GM18951 (cell line): ENCODE data around the gene HERC4.

Experiments used
- POLR2A ChIP-seq: IDR thresholded peaks from 4 replicates; pipeline ENCODE4 v1.6.1; 2011; ENCODE audit warnings: mild to moderate bottlenecking; ENCODE audit not compliant: insufficient read length, insufficient read depth; ENCODE audit errors: extremely low read depth
- in situ Hi-C: fragments of 300-500 bp; cut with MboI; formaldehyde crosslinking; loops from one replicate; pipeline ENCODE4 v1.12.0; 2022; ENCODE audit warnings: low sequenced_read_pairs, mixed read lengths, inconsistent platforms; ENCODE audit not compliant: unreplicated experiment

The HERC4 gene

DNA sequence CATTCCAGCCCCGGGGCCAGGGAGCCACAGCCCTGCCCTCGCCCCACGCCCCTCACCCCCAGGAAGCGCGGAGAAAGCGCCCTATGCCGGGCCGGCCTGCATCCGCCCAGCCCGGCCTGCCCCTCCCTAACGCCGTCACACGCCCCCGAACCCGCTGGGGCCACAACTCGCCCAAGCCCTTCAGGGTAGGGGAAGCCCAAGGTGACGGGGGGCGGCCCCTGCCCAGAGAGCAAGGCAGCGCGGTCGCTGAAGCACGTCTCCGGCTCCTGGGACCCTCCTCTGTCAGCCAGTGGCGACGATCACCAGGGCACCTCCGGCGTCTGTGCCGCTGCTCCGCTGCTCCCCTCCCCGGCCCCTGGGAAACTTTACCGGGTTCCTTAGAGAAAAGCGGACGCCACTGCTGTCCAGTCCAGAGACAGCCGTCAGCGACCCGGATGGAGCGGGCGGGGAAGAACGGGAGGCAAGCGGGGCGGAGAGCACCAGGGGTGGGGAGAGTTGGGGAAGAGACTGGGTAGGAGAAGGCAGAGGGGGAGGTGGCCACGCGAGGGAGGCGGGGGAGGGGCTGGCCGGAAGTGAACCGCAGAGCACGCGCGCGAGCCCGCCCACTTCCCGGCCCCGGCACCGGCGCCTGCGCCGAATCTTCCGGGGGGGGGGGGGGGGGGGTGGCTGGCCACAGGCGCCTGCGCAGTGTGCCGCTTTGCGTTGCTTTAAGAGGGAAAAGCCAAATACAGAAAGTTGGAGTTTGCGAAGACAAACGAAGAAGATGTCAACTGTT, at the start of gene HERC4:
TSS of gene HERC4 (minus strand) at position 509 of the 775 bp plus-strand sequence. CDS start 2,175 bp downstream, outside the sequence.
- peak; percentile 78 for TF ChIP-seq POLR2A
- in situ Hi-C loops: no loop called here

DNA sequence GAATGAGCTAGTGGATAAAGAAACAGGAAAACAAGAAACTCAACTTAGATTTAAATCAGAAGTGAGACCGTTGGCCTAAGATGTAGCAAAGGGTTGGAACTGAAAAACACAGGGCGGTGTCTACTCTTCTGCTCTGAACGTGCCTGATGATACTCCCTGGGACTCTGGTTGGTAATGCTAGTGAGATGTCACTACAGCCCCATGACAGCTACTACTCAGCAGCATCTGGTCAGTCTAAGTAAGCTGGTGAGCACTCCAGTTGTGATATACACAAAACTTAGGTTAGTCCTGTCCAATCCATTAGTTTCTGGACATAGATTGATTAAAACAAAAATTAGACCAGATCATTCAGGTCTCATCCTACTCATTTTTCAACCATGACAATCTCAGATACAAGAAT, 49.6 kb upstream of the HERC4 start:
- no peak for TF ChIP-seq POLR2A
- in situ Hi-C loops: no loop called here

- no peak for TF ChIP-seq POLR2A
- in situ Hi-C loops: no loop called here
Measured at GRCh38 chr10:68121852-68122251, 46.8 kb upstream of the HERC4 start.

DNA sequence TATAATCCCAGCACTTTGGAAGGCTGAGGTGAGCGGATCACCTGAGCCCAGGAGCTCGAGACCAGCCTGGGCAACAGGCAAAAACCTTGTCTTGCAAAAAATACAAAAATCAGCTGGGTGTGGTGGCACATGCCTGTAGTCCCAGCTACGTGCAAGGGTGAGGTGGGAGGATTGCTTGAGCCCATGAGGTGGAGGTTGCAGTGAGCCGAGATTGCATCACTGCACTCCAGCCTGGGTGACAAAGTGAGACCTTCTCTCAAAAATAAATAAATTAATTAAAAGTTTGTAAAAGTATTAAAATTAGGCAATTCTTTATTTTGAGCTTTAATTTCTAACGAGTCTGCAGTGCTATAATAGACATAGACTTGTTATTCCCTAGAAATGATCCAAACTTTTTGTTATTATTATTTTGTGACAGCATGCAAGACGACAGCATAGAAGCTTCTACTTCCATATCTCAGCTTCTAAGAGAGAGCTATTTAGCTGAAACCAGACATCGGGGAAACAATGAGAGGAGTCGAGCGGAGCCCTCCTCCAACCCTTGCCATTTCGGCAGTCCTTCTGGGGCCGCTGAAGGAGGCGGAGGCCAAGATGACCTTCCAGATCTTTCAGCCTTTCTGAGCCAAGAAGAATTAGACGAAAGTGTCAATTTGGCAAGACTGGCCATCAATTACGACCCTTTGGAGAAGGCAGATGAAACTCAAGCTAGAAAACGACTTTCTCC, 46.1 kb upstream of the HERC4 start:
- no peak for TF ChIP-seq POLR2A
- in situ Hi-C loops: no loop called here

GRCh38 chr10:68118657-68119056, 43.6 kb upstream of the HERC4 start:
- no peak for TF ChIP-seq POLR2A
- in situ Hi-C loops: no loop called here

- TF ChIP-seq POLR2A: no peak
- in situ Hi-C loops: no loop called here
Measured at GRCh38 chr10:68112837-68113236, 37.8 kb upstream of the HERC4 start.

GRCh38 chr10:68111584-68111983, 36.5 kb upstream of the HERC4 start:
- in situ Hi-C loops: no loop called here
- no peak for TF ChIP-seq POLR2A

- TF ChIP-seq POLR2A: no peak
- in situ Hi-C loops: no loop called here
Measured at GRCh38 chr10:68110027-68110426, 34.9 kb upstream of the HERC4 start.

GRCh38 chr10:68109331-68109730, 34.2 kb upstream of the HERC4 start, which contains the start of gene MYPN:
TSS of gene MYPN (plus strand) at chr10:68109488. CDS start at chr10:68121439, 11,951 bp downstream.
- in situ Hi-C loops: no loop called here
- no peak for TF ChIP-seq POLR2A

DNA sequence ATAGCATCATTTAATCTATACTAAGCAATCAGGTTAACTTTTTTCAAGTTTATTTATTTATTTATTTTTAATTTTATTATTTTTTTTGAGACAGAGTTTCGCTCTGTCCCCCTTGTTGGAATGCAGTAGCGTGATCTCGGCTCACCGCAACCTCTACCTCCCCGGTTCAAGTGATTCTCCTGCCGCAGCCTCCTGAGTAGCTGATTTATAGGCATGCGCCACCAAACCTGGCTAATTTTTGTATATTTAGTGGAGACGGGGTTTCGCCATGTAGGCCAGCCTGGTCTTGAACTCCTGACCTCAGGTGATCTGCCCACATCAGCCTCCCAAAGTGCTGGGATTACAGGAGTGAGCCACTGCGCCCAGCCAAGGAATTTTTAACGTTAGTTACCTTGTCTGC, 33.6 kb upstream of the HERC4 start:
- in situ Hi-C loops: no loop called here
- no peak for TF ChIP-seq POLR2A

DNA sequence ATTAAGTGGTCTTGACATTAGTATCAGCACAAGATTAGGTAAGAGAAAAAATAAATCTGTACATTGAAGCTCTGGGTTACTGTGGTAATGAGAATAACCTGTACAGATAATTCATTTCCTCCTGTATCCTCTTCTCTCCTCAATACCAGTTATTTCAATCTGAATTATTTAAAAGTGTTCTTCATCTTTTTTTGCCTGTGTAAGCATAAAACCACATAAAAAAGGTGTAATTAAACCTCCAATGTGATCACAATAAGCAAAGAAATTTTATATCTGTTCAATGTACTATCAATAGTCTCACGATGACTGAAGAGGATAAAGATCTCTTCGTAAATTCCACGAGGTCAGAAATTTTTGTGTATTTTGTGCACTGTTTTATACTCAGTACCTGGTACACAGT, 33.0 kb upstream of the HERC4 start:
- in situ Hi-C loops: no loop called here
- no peak for TF ChIP-seq POLR2A

DNA sequence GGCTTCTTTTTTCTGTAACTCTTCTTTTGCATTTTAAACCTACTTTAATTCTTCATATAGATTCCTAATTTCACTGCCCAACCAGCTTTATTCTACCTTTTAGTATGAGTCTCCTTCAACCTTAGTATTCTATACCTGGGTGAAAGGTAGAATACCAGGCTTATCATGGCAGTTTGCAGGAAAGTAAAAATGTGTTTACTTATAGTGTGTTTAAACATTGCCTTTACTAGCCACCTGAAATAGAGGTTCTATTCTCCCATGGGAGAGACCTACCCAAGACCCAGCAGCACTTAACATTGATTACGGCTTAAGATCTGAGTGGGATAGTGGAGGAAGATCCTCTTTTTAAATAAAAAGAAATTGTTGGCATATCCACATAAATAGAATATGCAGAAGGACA, 32.6 kb upstream of the HERC4 start:
- in situ Hi-C loops: no loop called here
- TF ChIP-seq POLR2A: no peak

- TF ChIP-seq POLR2A: no peak
Measured at GRCh38 chr10:68106656-68107055, 31.6 kb upstream of the HERC4 start.

GRCh38 chr10:68105820-68106219, 30.7 kb upstream of the HERC4 start:
- in situ Hi-C loops: no loop called here
- no peak for TF ChIP-seq POLR2A

More at GRCh38 chr10:68106656-68107055, 31.6 kb upstream of the HERC4 start:
- in situ Hi-C loops: no loop called here
